ENCODE data around the gene LRP1-AS.
"Not testable (repeated sequence)": the region's sequence is repeated elsewhere in the genome, so short reads cannot be mapped to it uniquely, and the experiment has no call there.

The LRP1-AS gene

GRCh38 chr12:57126061-57126460 lies 21.4 kb downstream of the LRP1-AS start:
- Histone ChIP-seq H3K9me3 (ENCODE audit: control insufficient read depth in 2 of 2, low read length in 2 of 2) (no peaks in the 10 kb centered on the region), H3K27me3 (ENCODE audit: control insufficient read depth in 2 of 2, insufficient read depth in 2 of 2, low read length in 2 of 2) (no peaks in the 10 kb centered on the region), H3K4me3 (ENCODE audit: low read length in 2 of 2) (no peak overlapping the region), H3K4me1 (ENCODE audit: control insufficient read depth in 2 of 2, insufficient read depth in 2 of 2, low read length in 2 of 2) (peaks cover 5 to 23% of the 10 kb centered on the region in 2 donors), H3K36me3 (ENCODE audit: control insufficient read depth in 2 of 2, insufficient read depth in 2 of 2, low read length in 2 of 2) (no peaks in the 10 kb centered on the region), H3K9ac (ENCODE audit: low read depth in 1 of 2, low read length in 2 of 2) (no peak overlapping the region), H3K27ac (ENCODE audit: low read depth in 2 of 2, low read length in 2 of 2) (no peak overlapping the region)

GRCh38 chr12:57124261-57124877 lies 23.1 kb downstream of the LRP1-AS start:
- Histone ChIP-seq H3K27me3 (ENCODE audit: control insufficient read depth in 2 of 2, insufficient read depth in 2 of 2, low read length in 2 of 2) (no peaks in the 10 kb centered on the region), H3K4me1 (ENCODE audit: control insufficient read depth in 2 of 2, insufficient read depth in 2 of 2, low read length in 2 of 2) (peaks cover 3 to 10% of the 10 kb centered on the region in 2 donors), H3K9ac (ENCODE audit: low read depth in 1 of 2, low read length in 2 of 2) (no peak overlapping the region), H3K4me3 (ENCODE audit: low read length in 2 of 2) (no peak overlapping the region), H3K36me3 (ENCODE audit: control insufficient read depth in 2 of 2, insufficient read depth in 2 of 2, low read length in 2 of 2) (no peaks in the 10 kb centered on the region), H3K9me3 (ENCODE audit: control insufficient read depth in 2 of 2, low read length in 2 of 2) (no peaks in the 10 kb centered on the region), H3K27ac (ENCODE audit: low read depth in 2 of 2, low read length in 2 of 2) (no peak overlapping the region)

- Histone ChIP-seq H3K4me1 (ENCODE audit: control insufficient read depth in 2 of 2, insufficient read depth in 2 of 2, low read length in 2 of 2) (peaks cover 3 to 9% of the 10 kb centered on the region in 2 donors), H3K27me3 (ENCODE audit: control insufficient read depth in 2 of 2, insufficient read depth in 2 of 2, low read length in 2 of 2) (no peaks in the 10 kb centered on the region), H3K4me3 (ENCODE audit: low read length in 2 of 2) (no peak overlapping the region), H3K27ac (ENCODE audit: low read depth in 2 of 2, low read length in 2 of 2) (no peak overlapping the region), H3K9me3 (ENCODE audit: control insufficient read depth in 2 of 2, low read length in 2 of 2) (no peaks in the 10 kb centered on the region), H3K9ac (ENCODE audit: low read depth in 1 of 2, low read length in 2 of 2) (no peak overlapping the region), H3K36me3 (ENCODE audit: control insufficient read depth in 2 of 2, insufficient read depth in 2 of 2, low read length in 2 of 2) (no peaks in the 10 kb centered on the region)
These were observed 23.6 kb downstream of the LRP1-AS start for GRCh38 chr12:57123813-57124212.

GRCh38 chr12:57120718-57121117 lies 26.7 kb downstream of the LRP1-AS start:
- not testable (repeated sequence) for H3K4me3 ChIP-seq (ENCODE audit: low read length in 2 of 2); H3K4me1 ChIP-seq (ENCODE audit: control insufficient read depth in 2 of 2, insufficient read depth in 2 of 2, low read length in 2 of 2)

GRCh38 chr12:57119294-57120085 lies 27.9 kb downstream of the LRP1-AS start:
- H3K27ac ChIP-seq (ENCODE audit: low read depth in 2 of 2, low read length in 2 of 2) = no peak overlapping the region
- H3K27me3 ChIP-seq (ENCODE audit: control insufficient read depth in 2 of 2, insufficient read depth in 2 of 2, low read length in 2 of 2) = no peaks in the 10 kb centered on the region
- H3K9me3 ChIP-seq (ENCODE audit: control insufficient read depth in 2 of 2, low read length in 2 of 2) = no peaks in the 10 kb centered on the region
- H3K4me3 ChIP-seq (ENCODE audit: low read length in 2 of 2) = no peak overlapping the region
- no peaks in the 10 kb centered on the region for H3K4me1 ChIP-seq (ENCODE audit: control insufficient read depth in 2 of 2, insufficient read depth in 2 of 2, low read length in 2 of 2)
- no peak overlapping the region for H3K9ac ChIP-seq (ENCODE audit: low read depth in 1 of 2, low read length in 2 of 2)
- no peaks in the 10 kb centered on the region for H3K36me3 ChIP-seq (ENCODE audit: control insufficient read depth in 2 of 2, insufficient read depth in 2 of 2, low read length in 2 of 2)

More at GRCh38 chr12:57120718-57121117, 26.7 kb downstream of the LRP1-AS start:
- not testable (repeated sequence) for H3K27ac ChIP-seq (ENCODE audit: low read depth in 2 of 2, low read length in 2 of 2); H3K27me3 ChIP-seq (ENCODE audit: control insufficient read depth in 2 of 2, insufficient read depth in 2 of 2, low read length in 2 of 2); H3K9me3 ChIP-seq (ENCODE audit: control insufficient read depth in 2 of 2, low read length in 2 of 2); H3K36me3 ChIP-seq (ENCODE audit: control insufficient read depth in 2 of 2, insufficient read depth in 2 of 2, low read length in 2 of 2); H3K9ac ChIP-seq (ENCODE audit: low read depth in 1 of 2, low read length in 2 of 2)

GRCh38 chr12:57118711-57119271 lies 28.6 kb downstream of the LRP1-AS start:
- H3K27ac ChIP-seq (ENCODE audit: low read depth in 2 of 2, low read length in 2 of 2) = no peak overlapping the region
- no peak overlapping the region for H3K4me3 ChIP-seq (ENCODE audit: low read length in 2 of 2)
- H3K9ac ChIP-seq (ENCODE audit: low read depth in 1 of 2, low read length in 2 of 2) = no peak overlapping the region
- no peaks in the 10 kb centered on the region for H3K4me1 ChIP-seq (ENCODE audit: control insufficient read depth in 2 of 2, insufficient read depth in 2 of 2, low read length in 2 of 2)
- no peaks in the 10 kb centered on the region for H3K9me3 ChIP-seq (ENCODE audit: control insufficient read depth in 2 of 2, low read length in 2 of 2)
- H3K27me3 ChIP-seq (ENCODE audit: control insufficient read depth in 2 of 2, insufficient read depth in 2 of 2, low read length in 2 of 2) = no peaks in the 10 kb centered on the region
- no peaks in the 10 kb centered on the region for H3K36me3 ChIP-seq (ENCODE audit: control insufficient read depth in 2 of 2, insufficient read depth in 2 of 2, low read length in 2 of 2)

GRCh38 chr12:57116580-57117281 lies 30.7 kb downstream of the LRP1-AS start:
- Histone ChIP-seq H3K36me3 (ENCODE audit: control insufficient read depth in 2 of 2, insufficient read depth in 2 of 2, low read length in 2 of 2) (no peaks in the 10 kb centered on the region), H3K9me3 (ENCODE audit: control insufficient read depth in 2 of 2, low read length in 2 of 2) (no peaks in the 10 kb centered on the region), H3K4me1 (ENCODE audit: control insufficient read depth in 2 of 2, insufficient read depth in 2 of 2, low read length in 2 of 2) (peaks cover 3 to 8% of the 10 kb centered on the region in 2 donors), H3K27me3 (ENCODE audit: control insufficient read depth in 2 of 2, insufficient read depth in 2 of 2, low read length in 2 of 2) (no peaks in the 10 kb centered on the region), H3K9ac (ENCODE audit: low read depth in 1 of 2, low read length in 2 of 2) (no peak overlapping the region), H3K4me3 (ENCODE audit: low read length in 2 of 2) (no peak overlapping the region), H3K27ac (ENCODE audit: low read depth in 2 of 2, low read length in 2 of 2) (no peak overlapping the region)

- H3K9ac ChIP-seq (ENCODE audit: low read depth in 1 of 2, low read length in 2 of 2) = peak overlapping the region; percentile 99
- no peaks in the 10 kb centered on the region for H3K9me3 ChIP-seq (ENCODE audit: control insufficient read depth in 2 of 2, low read length in 2 of 2)
- peaks cover 7 to 8% of the 10 kb centered on the region in 2 donors for H3K36me3 ChIP-seq (ENCODE audit: control insufficient read depth in 2 of 2, insufficient read depth in 2 of 2, low read length in 2 of 2)
- H3K27ac ChIP-seq (ENCODE audit: low read depth in 2 of 2, low read length in 2 of 2) = peak overlapping the region; percentile 99 to 100
- no peaks in the 10 kb centered on the region for H3K27me3 ChIP-seq (ENCODE audit: control insufficient read depth in 2 of 2, insufficient read depth in 2 of 2, low read length in 2 of 2)
- H3K4me3 ChIP-seq (ENCODE audit: low read length in 2 of 2) = peak overlapping the region; percentile 95 to 98
- H3K4me1 ChIP-seq (ENCODE audit: control insufficient read depth in 2 of 2, insufficient read depth in 2 of 2, low read length in 2 of 2) = peaks cover 18 to 23% of the 10 kb centered on the region in 2 donors
These were observed 34.7 kb downstream of the LRP1-AS start for GRCh38 chr12:57112492-57113294.

GRCh38 chr12:57111031-57111734 lies 36.2 kb downstream of the LRP1-AS start, which contains the start of gene STAT6:
TSS of gene STAT6 (minus strand) at chr12:57111362. CDS start at chr12:57108278, 3,084 bp downstream.
- H3K27me3 ChIP-seq (ENCODE audit: control insufficient read depth in 2 of 2, insufficient read depth in 2 of 2, low read length in 2 of 2) = no peaks in the 10 kb centered on the region
- H3K4me3 ChIP-seq (ENCODE audit: low read length in 2 of 2) = peak within 1 kb of the TSS; percentile 95 to 98
- peak within 1 kb of the TSS; percentile 99 to 100 for H3K27ac ChIP-seq (ENCODE audit: low read depth in 2 of 2, low read length in 2 of 2)
- H3K9me3 ChIP-seq (ENCODE audit: control insufficient read depth in 2 of 2, low read length in 2 of 2) = no peaks in the 10 kb centered on the region
- H3K4me1 ChIP-seq (ENCODE audit: control insufficient read depth in 2 of 2, insufficient read depth in 2 of 2, low read length in 2 of 2) = peaks cover 18 to 23% of the 10 kb centered on the region in 2 donors
- peaks cover 21 to 22% of the 10 kb centered on the region in 2 donors for H3K36me3 ChIP-seq (ENCODE audit: control insufficient read depth in 2 of 2, insufficient read depth in 2 of 2, low read length in 2 of 2)
- peak within 1 kb of the TSS; percentile 99 for H3K9ac ChIP-seq (ENCODE audit: low read depth in 1 of 2, low read length in 2 of 2)

Measured in mucosa of rectum (tissue), 2 donors.